Measurements from ENCODE around the gene MTTP. TPM values are rescaled to one million over a fixed set of nuclear protein-coding genes. Genes with fewer than 3 reads are reported as not detected.

MTTP gene
- total and polyA plus RNA-seq, 2 experiments from 2014 or later = not detected

- TF ChIP-seq EZH2phosphoT487 (IDR thresholded peaks at IDR 0.05; ENCODE audit: insufficient read depth, low read depth) (no peak), EZH2 (IDR thresholded peaks at IDR 0.05; ENCODE audit: insufficient read depth, poor library complexity, severe bottlenecking) (no peak)
- in situ Hi-C loops (cut with MboI) = no loop called here
- H3K4me2 ChIP-seq (ENCODE audit: unreplicated experiment) = no peak overlapping the region
- H3K9me2 ChIP-seq (ENCODE audit: insufficient read depth) = no peaks in the 10 kb centered on the region
- no peak for DNase-seq
- no peaks in the 10 kb centered on the region for H3K4me1 ChIP-seq (ENCODE audit: insufficient read depth)
- no peak overlapping the region for H3K27ac ChIP-seq
- H4K20me1 ChIP-seq (ENCODE audit: insufficient read depth) = no peaks in the 10 kb centered on the region
- H3K27me3 ChIP-seq (replicated peaks; ENCODE audit: insufficient read depth) = no peaks in the 10 kb centered on the region
- H3F3A ChIP-seq (ENCODE audit: insufficient read depth) = no peaks in the 10 kb centered on the region
- H3K79me2 ChIP-seq (ENCODE audit: insufficient read depth) = no peaks in the 10 kb centered on the region
- no peaks in the 10 kb centered on the region for H3K9me3 ChIP-seq (ENCODE audit: low read depth)
- H3K9ac ChIP-seq = no peak overlapping the region
- H2AFZ ChIP-seq = no peak overlapping the region
- no peak overlapping the region for H3K4me3 ChIP-seq
- H3K36me3 ChIP-seq (ENCODE audit: low read depth) = no peaks in the 10 kb centered on the region
- WGBS, 2 experiments (ENCODE audit: low coverage in 1 of 2, low lambda C conversion rate in 2 of 2, missing lambda C conversion rate in 2 of 2) = 54% methylated on average over 5 of the region's 5 CpGs
Measured at GRCh38 chr4:99661907-99662306, 87.3 kb downstream of the MTTP start.

- H3K9me2 ChIP-seq (ENCODE audit: insufficient read depth) = no peaks in the 10 kb centered on the region
- in situ Hi-C loops (cut with MboI) = no loop called here
- H3K4me1 ChIP-seq (ENCODE audit: insufficient read depth) = no peaks in the 10 kb centered on the region
- no peak overlapping the region for H3K27ac ChIP-seq
- no peak overlapping the region for H3K4me2 ChIP-seq (ENCODE audit: unreplicated experiment)
- DNase-seq = no peak
- H3K9me3 ChIP-seq (ENCODE audit: low read depth) = no peaks in the 10 kb centered on the region
- H3K9ac ChIP-seq = no peak overlapping the region
- H3K36me3 ChIP-seq (ENCODE audit: low read depth) = no peaks in the 10 kb centered on the region
- no peaks in the 10 kb centered on the region for H3F3A ChIP-seq (ENCODE audit: insufficient read depth)
- no peak overlapping the region for H2AFZ ChIP-seq
- TF ChIP-seq EZH2 (IDR thresholded peaks at IDR 0.05; ENCODE audit: insufficient read depth, poor library complexity, severe bottlenecking) = no peak
- no peaks in the 10 kb centered on the region for H4K20me1 ChIP-seq (ENCODE audit: insufficient read depth)
- H3K79me2 ChIP-seq (ENCODE audit: insufficient read depth) = no peaks in the 10 kb centered on the region
- H3K4me3 ChIP-seq = no peak overlapping the region
- H3K27me3 ChIP-seq (replicated peaks; ENCODE audit: insufficient read depth) = no peaks in the 10 kb centered on the region
Measured at GRCh38 chr4:99664716-99665115, 90.1 kb downstream of the MTTP start.

DNA sequence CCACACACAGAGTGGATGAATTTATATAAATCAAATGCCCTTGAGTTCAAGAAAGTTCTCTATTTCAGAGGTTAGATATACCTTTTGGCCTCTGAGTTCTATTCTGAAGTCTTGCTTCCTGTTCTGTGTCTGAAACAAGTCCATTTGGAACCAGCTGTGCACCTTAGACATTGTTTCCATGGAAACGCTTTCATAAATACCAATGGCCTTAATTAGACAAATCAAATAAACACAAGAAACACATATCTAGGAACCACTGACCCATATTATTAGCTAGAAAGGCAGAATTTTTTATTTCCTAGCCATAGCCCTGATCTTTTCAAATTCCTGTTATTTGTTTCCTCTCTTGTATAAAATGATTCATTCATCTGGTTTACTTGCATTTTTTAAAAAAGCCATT lies 91.4 kb downstream of the MTTP start:
- WGBS, 2 experiments (ENCODE audit: low coverage in 1 of 2, low lambda C conversion rate in 2 of 2, missing lambda C conversion rate in 2 of 2) = 22 to 44% methylated on average over 1 of the region's 1 CpG
- H3K27ac ChIP-seq = no peak overlapping the region

GRCh38 chr4:99668472-99668871 lies 93.8 kb downstream of the MTTP start:
- no peak for TF ChIP-seq EZH2 (IDR thresholded peaks at IDR 0.05; ENCODE audit: insufficient read depth, poor library complexity, severe bottlenecking)
- no peak for TF ChIP-seq EZH2phosphoT487 (IDR thresholded peaks at IDR 0.05; ENCODE audit: insufficient read depth, low read depth)
- no peak overlapping the region for H2AFZ ChIP-seq
- no peak overlapping the region for H3K27ac ChIP-seq
- H3K4me3 ChIP-seq = no peak overlapping the region
- no peaks in the 10 kb centered on the region for H3K36me3 ChIP-seq (ENCODE audit: low read depth)
- no peak for DNase-seq
- 20 to 24% methylated on average over 1 of the region's 1 CpG for WGBS, 2 experiments (ENCODE audit: low coverage in 1 of 2, low lambda C conversion rate in 2 of 2, missing lambda C conversion rate in 2 of 2)
- H3K4me1 ChIP-seq (ENCODE audit: insufficient read depth) = no peaks in the 10 kb centered on the region
- H3F3A ChIP-seq (ENCODE audit: insufficient read depth) = no peaks in the 10 kb centered on the region
- no peaks in the 10 kb centered on the region for H3K27me3 ChIP-seq (replicated peaks; ENCODE audit: insufficient read depth)
- no peaks in the 10 kb centered on the region for H4K20me1 ChIP-seq (ENCODE audit: insufficient read depth)
- no peak overlapping the region for H3K4me2 ChIP-seq (ENCODE audit: unreplicated experiment)
- no peaks in the 10 kb centered on the region for H3K9me2 ChIP-seq (ENCODE audit: insufficient read depth)
- in situ Hi-C loops (cut with MboI) = no loop called here
- H3K9ac ChIP-seq = no peak overlapping the region
- no peaks in the 10 kb centered on the region for H3K79me2 ChIP-seq (ENCODE audit: insufficient read depth)
- no peaks in the 10 kb centered on the region for H3K9me3 ChIP-seq (ENCODE audit: low read depth)

More for the DNA sequence above, 91.4 kb downstream of the MTTP start:
- Histone ChIP-seq H3K4me2 (ENCODE audit: unreplicated experiment) (no peak overlapping the region), H3K9me2 (ENCODE audit: insufficient read depth) (no peaks in the 10 kb centered on the region), H3K9ac (no peak overlapping the region), H3K4me1 (ENCODE audit: insufficient read depth) (no peaks in the 10 kb centered on the region), H3K27me3 (replicated peaks; ENCODE audit: insufficient read depth) (no peaks in the 10 kb centered on the region), H3K4me3 (no peak overlapping the region), H3K9me3 (ENCODE audit: low read depth) (no peaks in the 10 kb centered on the region), H3K36me3 (ENCODE audit: low read depth) (no peaks in the 10 kb centered on the region), H3K79me2 (ENCODE audit: insufficient read depth) (no peaks in the 10 kb centered on the region), H3F3A (ENCODE audit: insufficient read depth) (no peaks in the 10 kb centered on the region), H2AFZ (no peak overlapping the region), H4K20me1 (ENCODE audit: insufficient read depth) (no peaks in the 10 kb centered on the region)
- no peak for TF ChIP-seq EZH2phosphoT487 (IDR thresholded peaks at IDR 0.05; ENCODE audit: insufficient read depth, low read depth)
- TF ChIP-seq EZH2 (IDR thresholded peaks at IDR 0.05; ENCODE audit: insufficient read depth, poor library complexity, severe bottlenecking) = no peak
- no peak for DNase-seq
- in situ Hi-C loops (cut with MboI) = no loop called here

DNA sequence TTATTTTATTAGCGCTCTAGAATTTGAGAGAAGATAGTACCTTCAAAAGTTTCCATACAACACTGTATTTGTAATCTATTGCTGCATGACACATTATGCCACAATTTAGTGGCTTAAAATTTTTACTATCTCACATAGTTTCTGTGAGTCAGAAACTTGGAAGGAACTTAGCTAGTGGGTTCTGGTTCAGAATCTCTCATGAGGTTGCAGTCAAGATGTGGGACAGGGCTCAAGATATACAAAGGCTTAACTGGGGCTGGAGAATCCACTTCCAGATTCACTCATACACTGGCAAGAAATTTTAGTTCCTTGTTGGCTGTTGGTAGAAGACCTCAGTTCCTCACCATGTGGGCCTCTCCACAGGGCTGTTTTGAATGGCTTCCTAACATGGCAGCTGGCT lies 94.5 kb downstream of the MTTP start:
- H3F3A ChIP-seq (ENCODE audit: insufficient read depth) = no peaks in the 10 kb centered on the region
- H3K9ac ChIP-seq = no peak overlapping the region
- H3K4me2 ChIP-seq (ENCODE audit: unreplicated experiment) = no peak overlapping the region
- TF ChIP-seq EZH2 (IDR thresholded peaks at IDR 0.05; ENCODE audit: insufficient read depth, poor library complexity, severe bottlenecking) (no peak), EZH2phosphoT487 (IDR thresholded peaks at IDR 0.05; ENCODE audit: insufficient read depth, low read depth) (no peak)
- peak; percentile 23 for DNase-seq
- H3K4me1 ChIP-seq (ENCODE audit: insufficient read depth) = no peaks in the 10 kb centered on the region
- no peaks in the 10 kb centered on the region for H3K79me2 ChIP-seq (ENCODE audit: insufficient read depth)
- H3K36me3 ChIP-seq (ENCODE audit: low read depth) = no peaks in the 10 kb centered on the region
- no peaks in the 10 kb centered on the region for H4K20me1 ChIP-seq (ENCODE audit: insufficient read depth)
- H3K9me3 ChIP-seq (ENCODE audit: low read depth) = no peaks in the 10 kb centered on the region
- in situ Hi-C loops (cut with MboI) = no loop called here
- WGBS, 2 experiments (ENCODE audit: low coverage in 1 of 2, low lambda C conversion rate in 2 of 2, missing lambda C conversion rate in 2 of 2) = 31 to 48% methylated on average over 1 of the region's 1 CpG
- H3K9me2 ChIP-seq (ENCODE audit: insufficient read depth) = no peaks in the 10 kb centered on the region
- H2AFZ ChIP-seq = no peak overlapping the region
- H3K27ac ChIP-seq = no peak overlapping the region
- no peak overlapping the region for H3K4me3 ChIP-seq
- no peaks in the 10 kb centered on the region for H3K27me3 ChIP-seq (replicated peaks; ENCODE audit: insufficient read depth)
